Stimulated activated CD8-positive, alpha-beta memory T cell treated with anti-CD3 and anti-CD28 coated beads, Interleukin-15, amount 100 ng/mL, for 24 hours (primary cell): ENCODE data around the gene RPTOR.
"Not testable (repeated sequence)": the region's sequence is repeated elsewhere in the genome, so short reads cannot be mapped to it uniquely, and the experiment has no call there.

Source experiments
- DNase-seq: peaks from one replicate; pipeline ENCODE4 v3.0.0-alpha.2; 2020; ENCODE audit warnings: low read depth

Gene RPTOR

DNA sequence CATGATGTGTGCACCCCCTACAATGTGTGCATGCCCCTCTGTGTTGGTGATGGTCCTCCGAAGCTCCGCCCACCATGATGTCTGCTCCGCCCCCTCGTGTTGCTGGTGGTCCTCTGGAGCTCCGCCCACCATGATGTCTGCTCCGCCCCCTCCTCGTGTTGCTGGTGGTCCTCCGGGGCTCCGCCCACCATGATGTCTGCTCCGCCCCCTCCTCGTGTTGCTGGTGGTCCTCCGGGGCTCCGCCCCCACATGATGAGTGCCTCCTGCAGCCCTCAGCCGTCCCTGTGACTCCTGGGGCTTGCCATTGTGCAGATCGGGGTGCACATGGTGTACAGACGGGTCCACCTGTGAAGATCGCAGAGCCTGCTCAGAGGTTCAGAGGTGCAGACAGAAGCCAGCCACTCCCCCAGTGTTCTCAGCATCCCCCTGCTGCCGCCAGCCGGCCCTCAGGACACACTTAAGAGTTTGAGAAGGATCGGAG is 317.9 kb downstream of the RPTOR start:
- no peak for DNase-seq

DNA sequence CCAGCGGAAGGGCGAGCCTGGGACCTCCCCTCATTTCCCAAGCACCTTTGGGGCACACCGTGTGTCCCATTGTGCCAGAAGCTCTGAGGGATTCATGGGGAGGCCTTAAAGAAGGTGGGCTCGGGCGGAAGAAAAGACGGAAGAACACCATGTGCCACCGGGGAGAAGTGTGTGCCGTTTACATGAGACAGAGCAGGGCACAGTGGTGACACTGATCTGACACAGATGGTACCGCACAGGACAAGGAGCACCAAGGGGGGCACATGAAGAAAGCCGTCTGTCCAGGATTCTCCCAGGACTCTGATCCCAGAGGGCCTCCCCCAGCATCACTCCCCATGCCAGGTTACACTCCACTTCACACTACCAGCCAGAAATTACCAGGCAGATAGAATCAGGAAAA is 318.3 kb downstream of the RPTOR start:
- no peak for DNase-seq

DNA sequence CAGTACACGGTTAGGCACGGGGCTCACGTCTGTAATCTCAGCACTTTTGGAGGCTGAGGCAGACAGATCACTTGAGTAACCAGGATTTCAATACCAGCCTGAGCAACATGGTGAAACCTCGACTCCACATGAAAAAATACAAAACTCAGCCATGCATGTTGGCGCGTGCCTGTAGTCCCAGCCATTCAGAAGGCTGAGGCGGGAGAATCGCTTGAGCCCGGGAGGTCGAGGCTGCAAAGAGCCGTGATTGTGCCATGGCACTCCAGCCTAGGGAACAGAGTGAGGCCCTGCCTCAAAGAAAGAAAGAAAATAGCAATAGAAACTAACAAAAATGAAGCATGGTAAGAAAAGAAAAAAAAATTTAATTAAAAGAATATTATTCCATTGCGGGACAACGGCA is 319.0 kb downstream of the RPTOR start:
- DNase-seq: no peak

DNA sequence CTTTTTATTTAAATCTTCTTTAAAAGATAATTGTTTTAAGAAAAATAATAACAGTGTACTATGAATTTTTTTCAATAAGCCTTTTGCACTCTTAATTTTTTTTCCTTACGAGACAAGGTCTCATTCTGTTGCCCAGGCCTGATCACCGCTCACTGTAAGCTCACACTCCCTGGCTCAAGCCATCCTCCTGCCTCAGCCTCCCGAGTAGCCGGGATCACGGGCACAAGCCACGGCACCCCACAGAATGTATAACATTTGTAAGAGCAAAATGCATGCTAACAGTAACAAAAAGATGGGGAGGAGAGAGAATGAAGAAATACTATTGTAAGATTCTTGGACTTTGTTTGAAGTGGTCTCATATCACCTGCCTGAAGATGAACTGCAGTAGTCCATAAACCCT is 320.1 kb downstream of the RPTOR start:
- DNase-seq: no peak

DNA sequence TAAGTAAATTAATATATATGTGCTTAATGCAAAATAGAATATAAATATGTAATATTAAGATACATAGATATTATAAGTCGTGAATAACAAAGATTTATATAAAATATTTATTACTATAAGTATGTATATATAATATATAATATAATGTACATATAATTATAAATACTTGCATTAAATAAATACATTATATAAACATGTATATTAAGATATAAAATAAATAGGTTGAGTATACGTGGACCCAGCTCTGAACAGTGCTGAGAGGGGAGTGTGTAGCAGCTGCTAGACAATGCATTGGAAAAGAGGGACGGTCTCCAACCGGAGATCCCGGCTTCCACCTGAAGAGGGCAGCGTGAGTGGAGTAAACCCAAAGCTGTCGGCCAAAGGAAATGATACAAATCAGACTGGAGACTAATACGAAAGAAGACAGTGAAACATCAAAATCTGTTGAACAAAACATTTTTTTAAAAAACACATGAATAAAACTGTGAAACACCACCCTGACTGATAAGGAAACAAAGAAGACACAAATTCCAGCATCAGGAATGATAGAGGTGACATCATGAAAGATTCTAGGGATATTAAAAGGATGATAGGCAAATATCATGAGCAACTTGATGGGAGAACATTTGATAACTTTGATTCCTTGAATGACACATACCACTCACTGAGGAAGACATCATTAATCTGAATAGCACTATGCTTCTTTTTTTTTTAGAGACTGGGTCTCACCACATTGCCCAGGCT is 321.6 kb downstream of the RPTOR start:
- DNase-seq: no peak

DNA sequence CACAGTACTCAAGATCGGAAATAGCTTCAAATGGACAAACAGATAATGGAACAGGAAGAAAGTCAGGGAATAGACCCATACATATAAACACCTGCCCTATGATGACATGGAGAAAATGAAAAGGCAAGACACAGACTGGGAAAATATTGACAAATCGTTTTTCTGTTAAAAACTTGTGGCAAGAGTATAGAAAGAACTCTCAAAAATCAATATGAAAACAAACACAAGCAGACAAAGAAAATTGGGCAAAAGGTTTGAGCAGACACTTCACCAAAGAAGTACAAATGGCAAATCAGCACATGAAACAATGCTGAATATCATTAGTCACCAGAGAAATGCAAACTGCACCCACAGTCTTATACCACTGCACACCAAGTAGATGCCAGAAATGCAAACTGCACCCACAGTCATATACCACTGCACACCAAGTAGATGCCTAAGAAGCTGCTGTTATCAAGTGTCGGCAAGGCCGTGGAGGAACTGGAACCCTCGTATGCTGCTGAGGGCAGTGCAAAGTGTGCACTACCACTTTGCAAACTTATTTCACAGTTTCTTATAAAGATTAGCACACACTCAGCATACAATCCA is 323.5 kb downstream of the RPTOR start:
- no peak for DNase-seq

DNA sequence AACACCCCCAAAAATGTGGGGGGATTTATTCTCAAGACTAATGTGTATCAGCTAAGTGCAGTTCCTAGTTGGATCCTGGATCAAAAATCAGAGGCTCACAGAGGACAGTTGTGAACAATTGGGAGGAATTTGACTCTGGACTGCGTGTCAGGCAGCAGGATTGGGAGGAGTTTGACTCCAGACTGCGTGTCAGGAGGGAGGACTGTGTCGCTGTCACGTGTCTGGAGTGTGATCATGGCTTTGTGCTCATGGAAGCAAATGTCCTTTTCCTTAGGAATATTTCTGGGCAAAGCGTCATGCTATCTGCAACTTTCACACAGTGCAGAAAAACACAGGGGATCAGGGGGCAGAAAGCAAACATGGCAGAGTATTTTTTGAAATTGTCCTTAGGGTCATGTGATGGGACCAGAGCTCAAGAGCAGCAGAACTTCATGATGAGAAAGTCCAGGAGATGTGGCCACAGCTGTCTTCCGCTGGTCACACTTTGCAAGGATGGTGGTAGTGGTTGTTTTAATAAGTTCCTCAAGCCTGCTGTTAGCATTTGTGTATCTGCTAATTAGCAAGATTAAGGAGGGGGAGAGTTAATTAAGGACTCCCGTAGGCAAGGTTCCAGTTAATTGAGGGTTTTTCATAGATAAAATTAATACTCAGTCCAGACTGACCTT is 325.0 kb downstream of the RPTOR start:
- no peak for DNase-seq

DNA sequence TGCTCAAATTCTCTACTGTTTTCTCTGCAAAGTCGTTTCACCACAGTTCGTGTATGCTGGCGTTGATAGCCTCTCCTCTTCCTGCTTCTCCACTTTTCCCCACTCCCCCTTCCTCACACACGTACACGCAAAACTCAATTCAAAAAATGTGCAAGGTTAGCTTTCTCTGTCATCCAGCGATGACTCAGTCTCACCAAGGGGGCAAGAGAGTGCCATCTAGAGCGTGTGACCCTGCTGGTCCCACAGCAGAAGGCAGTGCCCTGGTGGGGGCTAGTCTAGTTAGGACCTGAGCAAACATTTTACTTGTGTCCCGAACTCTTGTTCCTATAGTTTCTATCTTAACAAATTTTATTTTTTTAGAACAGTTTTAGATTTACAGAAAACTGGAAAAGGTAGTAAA is 325.8 kb downstream of the RPTOR start:
- DNase-seq: no peak

DNA sequence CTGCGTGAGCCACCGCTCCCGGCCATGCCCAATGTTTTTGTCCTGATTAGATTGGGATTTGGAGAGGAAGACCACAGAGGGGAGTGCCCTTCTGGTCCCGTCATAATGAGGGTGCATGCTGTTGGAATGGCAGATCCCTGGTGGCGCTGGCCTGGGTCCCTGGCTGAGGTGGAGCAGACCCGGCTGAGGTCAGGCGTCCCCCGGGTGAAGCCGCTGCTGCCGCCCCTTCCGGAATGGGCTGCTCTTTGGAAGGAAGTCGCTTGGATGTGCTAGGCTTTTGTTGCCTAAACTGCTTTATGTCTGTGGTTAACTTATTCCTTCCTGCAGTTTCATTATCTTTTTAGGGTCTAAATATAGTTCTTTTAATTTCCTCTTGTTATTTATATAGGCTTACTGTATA is 326.7 kb downstream of the RPTOR start:
- no peak for DNase-seq

DNA sequence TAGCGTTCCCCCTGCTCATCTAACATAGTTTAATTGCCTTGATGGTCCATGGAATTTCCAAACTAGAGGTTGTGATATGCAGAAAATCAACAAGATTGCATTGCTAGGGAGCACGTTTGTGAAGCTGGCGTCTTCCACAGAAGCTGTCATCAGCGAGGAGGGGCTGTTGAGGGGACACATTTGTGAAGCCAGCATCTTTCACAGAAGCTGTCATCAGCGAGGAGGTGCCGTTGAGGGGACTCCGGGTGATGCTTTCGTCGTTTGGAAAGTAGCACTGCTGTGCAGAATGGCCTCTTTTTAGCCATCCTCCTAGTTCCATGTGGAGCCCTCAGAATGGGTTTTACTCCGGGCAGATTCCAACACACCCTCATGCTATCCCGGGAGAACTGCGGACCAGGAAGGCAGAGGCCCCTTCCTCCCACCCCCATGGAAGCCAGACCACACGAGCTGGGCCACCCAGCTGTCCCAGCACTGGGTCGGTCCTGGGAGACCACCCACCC is 327.4 kb downstream of the RPTOR start:
- no peak for DNase-seq

DNA sequence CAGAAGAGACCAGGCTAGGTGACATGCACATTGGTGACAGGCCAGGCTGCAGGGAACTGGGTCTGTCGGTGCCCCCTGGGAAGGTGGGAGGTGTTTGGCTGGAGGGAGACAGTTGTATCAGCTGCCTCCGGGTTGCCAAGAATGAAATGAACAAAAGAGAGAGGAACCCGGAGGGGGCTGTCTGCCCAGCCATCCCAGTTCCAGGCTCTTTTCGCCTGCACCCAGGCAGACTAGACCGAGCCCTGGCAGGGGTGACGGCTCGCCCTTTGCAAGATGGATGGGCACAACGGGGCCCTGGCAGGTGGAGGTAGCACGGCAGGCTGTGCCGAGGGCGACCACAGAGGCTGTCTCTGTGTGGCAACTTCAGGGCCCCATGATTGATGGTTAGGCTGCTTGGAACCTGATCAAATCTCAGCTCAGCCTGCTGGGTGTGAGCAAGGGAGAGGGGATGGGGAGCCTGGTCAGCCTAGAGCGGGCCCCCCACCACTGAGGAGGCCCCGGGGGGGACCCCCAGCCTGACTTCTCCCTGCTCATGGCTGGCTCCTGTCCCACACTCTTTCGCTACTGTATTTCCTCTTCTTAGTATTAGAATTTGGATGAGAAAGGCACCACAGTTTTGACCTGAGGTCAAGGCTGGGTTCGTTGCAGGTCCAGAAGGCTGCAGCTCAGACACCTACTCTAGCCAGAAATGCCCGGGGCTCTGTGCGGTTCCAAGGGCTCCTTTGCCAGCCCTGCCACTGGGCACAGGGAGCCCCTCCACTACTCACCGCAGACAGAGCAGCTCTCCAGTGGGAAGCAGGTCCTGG is 328.1 kb downstream of the RPTOR start:
- DNase-seq: no peak

DNA sequence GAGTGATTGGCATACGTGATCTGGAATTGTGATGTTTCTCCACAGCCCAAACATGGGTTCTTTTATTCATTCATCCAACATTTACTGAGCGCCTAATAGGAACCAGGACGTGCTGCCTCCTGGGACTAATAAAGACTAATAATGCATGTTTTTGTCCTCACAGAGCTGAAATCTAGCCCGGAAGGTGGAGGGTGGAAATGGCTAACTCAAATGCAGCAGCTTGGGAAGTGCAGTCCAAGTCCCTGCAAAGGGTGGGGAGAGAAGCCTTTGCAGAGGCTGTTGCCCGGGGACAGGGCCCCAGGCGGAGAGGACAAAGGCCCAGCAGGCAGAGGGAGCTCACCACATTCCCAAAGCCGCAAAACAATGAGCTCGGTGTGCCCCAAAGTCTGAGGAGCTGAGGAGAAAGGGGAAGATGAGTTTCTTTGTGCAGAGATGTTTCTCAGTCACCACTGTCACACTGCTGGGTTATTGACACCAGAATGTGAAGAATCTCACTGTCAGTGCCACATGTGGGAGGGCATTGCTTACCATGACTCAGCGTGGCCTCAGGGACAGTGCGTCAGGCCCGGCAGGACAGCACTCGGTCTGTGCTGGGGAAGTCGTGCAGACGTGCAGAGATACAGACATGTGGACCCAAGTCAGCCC is 328.8 kb downstream of the RPTOR start:
- no peak for DNase-seq

DNA sequence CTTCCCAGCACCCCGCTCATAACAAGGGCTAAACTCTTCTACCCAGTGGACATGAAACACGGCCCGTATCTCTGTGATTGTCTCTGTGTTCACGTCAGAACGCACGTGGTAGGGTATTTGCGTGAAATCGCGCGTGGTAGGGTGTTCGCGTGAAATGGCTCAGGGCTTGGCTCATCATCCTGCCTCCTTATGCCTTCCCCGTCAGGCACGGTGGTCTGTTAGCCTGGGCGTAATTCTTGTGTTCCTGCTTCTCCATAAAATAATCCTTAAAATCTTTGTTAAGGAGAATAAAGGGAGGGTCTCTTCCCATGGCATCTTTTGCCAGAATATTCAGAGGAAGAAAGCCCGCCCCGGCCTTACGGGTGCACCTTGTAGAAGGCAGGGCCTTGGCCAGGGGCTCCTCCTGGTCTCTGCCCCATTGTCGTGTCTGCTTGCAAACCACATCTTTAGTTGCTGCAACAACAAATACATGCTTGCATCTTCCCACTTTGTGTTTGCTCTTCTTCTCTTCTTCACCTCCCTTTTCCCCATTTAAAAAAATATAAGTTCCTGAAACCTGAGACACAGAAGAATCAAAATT is 330.3 kb downstream of the RPTOR start:
- no peak for DNase-seq

DNA sequence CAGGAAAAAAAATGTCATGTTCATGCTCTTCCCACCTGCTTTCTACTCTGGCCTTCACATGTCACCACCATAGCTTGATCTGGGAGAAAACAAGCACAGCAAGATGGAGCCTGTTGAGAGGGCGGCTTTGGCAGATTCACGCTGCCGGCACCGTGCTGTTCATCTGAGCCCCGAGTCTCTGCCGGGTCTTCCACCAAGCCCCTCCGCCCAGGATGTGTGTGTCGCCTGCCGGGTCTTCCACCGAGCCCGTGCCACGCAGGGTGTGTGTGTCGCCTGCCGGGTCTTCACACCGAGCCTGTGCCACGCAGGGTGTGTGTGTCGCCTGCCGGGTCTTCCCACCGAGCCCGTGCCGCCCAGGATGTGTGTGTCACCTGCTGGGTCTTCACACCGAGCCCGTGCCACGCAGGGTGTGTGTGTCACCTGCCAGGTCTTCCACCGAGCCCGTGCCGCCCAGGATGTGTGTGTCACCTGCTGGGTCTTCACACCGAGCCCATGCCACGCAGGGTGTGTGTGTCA is 330.9 kb downstream of the RPTOR start:
- not testable (repeated sequence) for DNase-seq

DNA sequence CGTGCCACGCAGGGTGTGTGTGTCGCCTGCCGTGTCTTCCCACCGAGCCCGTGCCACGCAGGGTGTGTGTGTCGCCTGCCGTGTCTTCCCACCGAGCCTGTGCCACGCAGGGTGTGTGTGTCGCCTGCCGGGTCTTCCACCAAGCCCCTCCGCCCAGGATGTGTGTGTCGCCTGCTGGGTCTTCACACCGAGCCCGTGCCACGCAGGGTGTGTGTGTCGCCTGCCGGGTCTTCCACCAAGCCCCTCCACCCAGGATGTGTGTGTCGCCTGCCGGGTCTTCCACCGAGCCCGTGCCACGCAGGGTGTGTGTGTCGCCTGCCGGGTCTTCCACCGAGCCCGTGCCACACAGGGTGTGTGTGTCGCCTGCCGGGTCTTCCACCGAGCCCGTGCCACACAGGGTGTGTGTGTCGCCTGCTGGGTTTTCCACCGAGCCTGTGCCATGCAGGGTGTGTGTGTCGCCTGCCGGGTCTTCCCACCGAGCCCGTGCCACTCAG is 331.9 kb downstream of the RPTOR start:
- DNase-seq: not testable (repeated sequence)

DNA sequence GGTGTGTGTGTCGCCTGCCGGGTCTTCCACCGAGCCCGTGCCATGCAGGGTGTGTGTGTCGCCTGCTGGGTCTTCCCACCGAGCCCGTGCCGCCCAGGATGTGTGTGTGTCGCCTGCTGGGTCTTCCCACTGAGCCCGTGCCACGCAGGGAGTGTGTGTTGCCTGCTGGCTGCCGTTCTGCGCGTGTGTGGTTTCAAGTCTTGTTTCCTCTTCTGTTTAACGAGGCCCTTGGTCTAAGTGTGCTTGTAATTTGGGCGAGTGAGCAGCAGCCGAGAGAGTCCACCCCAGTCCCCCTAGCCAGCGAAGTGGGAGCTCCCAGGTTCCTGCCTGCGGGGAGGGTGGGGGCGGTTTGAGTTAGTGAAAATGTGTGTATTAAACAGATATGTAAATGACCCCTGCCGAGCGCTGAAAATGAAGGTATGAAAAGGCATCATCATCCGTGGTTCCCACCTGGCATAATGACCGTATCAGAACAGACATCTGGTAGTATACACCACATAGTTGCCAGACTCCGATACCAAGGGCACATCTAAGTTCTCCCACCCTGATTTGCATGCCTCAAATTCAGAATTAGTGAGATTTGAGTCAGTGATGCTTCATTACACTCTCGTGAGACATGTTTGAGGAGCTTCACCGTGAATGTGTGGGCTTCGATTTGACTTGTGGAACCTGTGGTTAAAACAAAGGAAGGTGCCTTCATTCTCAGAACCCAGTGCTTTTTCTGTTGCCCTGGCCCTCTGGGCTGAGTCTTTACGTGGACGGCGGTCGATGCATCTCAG is 332.5 kb downstream of the RPTOR start:
- DNase-seq: no peak

DNA sequence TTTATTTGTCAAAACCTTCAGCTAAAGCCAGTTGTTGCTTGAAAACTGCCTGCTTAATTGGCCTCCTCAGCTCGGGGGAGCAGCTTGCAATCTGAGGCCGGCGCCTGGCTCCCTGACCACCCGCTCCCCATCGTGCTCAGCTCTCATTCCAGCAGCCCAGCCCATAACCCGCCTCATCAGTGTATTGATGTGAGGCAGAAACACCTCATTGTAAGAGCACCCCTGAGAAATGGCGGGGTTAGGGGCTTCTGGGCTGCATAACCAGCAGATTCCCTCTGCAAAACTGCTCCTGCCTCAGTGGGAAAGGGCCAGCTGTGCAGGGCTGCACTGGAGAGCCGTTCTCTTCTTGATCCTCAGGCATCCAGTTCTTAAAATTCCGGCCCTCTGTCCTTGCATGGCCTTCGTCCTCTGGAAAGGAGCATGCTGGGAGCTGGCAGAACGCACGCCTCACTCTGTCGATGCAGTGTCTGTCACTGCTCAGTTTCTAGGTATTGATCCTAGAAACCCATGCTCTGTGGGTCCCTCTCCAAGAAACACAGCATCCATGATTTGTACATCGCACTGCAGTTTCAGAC is 333.2 kb downstream of the RPTOR start:
- DNase-seq: no peak

DNA sequence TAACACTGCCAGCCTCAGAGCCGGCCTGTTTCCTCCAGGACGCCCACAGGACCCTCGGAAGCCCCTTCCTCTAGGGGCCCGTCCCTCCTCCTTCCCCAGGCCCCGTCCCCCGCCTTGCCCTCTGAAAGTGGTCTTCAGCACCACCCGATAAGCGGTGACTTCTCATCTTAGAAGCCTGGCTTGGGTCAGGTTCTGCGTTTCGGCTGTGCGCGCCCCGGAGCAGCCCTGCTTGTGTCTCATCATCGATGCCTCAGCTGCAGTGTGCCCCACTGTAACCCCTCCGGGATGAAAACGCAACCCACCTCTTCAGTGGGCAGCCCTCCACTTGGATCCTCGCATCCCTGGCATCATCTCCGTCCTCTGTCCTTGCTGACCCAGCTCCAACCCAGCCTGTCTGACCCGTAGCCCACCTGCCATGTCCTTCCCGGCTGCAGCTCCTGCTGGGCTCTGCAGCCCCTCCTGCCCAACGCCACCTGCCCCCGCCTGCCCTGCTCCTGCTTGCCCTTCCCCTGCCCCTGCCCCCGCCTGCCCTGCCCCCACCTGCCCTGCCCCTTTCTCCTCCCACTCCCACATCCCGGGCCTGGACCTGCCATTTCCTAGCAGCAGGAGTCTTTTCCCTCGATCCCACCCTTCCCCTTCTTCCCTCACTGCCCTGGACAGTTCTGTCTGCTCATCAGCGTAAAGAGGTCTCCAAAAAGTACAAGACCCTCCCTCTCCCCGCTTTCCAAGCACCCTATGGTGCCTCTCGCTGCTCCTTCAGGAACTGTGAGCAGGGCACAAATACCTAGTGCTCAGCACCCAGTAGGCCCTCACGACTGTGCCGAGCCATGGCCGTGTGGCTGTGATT is 334.5 kb downstream of the RPTOR start:
- DNase-seq: no peak
